Liver (tissue), 9 donors: ENCODE data around the gene ARHGDIA. TPM values are rescaled to one million over a fixed set of nuclear protein-coding genes. Genes with fewer than 3 reads are reported as not detected.

ENCODE experiments used
- DNase-seq: peaks from one replicate; pipeline ENCODE4 v3.0.0-alpha.2; 2017; ENCODE audit warnings: low spot score
- H3K27ac ChIP-seq, 2 donors: one replicate each; pipeline ENCODE4 v1.7.0; 2013; ENCODE audit warnings: inconsistent platforms in 2 of 2, low read length in 2 of 2, control low read depth in 1 of 2, low read depth in 1 of 2, mild to moderate bottlenecking in 1 of 2
- H3K27me3 ChIP-seq, 4 donors: one replicate each; pipeline versions ENCODE4 v1.6.1 to v1.7.0; 2013; ENCODE audit warnings: low read length in 3 of 4, inconsistent platforms in 1 of 4, mild to moderate bottlenecking in 1 of 4, moderate library complexity in 1 of 4; ENCODE audit not compliant: control insufficient read depth in 4 of 4, insufficient read depth in 4 of 4
- H3K36me3 ChIP-seq, 4 donors: one replicate each; pipeline versions ENCODE4 v1.6.1 to v1.7.0; 2013; ENCODE audit warnings: low read length in 3 of 4, mild to moderate bottlenecking in 3 of 4, low read depth in 1 of 4, moderate library complexity in 1 of 4; ENCODE audit not compliant: control insufficient read depth in 4 of 4, insufficient read depth in 3 of 4
- H3K4me1 ChIP-seq, 4 donors: one replicate each; pipeline versions ENCODE4 v1.6.1 to v1.7.0; 2013; ENCODE audit warnings: low read length in 3 of 4, mild to moderate bottlenecking in 3 of 4, moderate library complexity in 1 of 4; ENCODE audit not compliant: control insufficient read depth in 4 of 4, insufficient read depth in 4 of 4
- H3K4me3 ChIP-seq, 3 donors: one replicate each; pipeline versions ENCODE4 v1.6.1 to v1.7.0; 2013; ENCODE audit warnings: low read length in 3 of 3, control low read depth in 1 of 3, low read depth in 1 of 3, mild to moderate bottlenecking in 1 of 3
- H3K9ac ChIP-seq, 2 donors: one replicate each; pipeline ENCODE4 v1.7.0; 2013; ENCODE audit warnings: low read length in 2 of 2, mild to moderate bottlenecking in 2 of 2, moderate library complexity in 2 of 2, control low read depth in 1 of 2, low read depth in 1 of 2
- H3K9me3 ChIP-seq, 4 donors: one replicate each; pipeline versions ENCODE4 v1.6.1 to v1.7.0; 2013; ENCODE audit warnings: low read length in 3 of 4; ENCODE audit not compliant: control insufficient read depth in 4 of 4
- FOXA1 ChIP-seq: IDR thresholded peaks from 2 replicates; pipeline ENCODE4 v1.6.1; 2016; ENCODE audit warnings: antibody characterized with exemption
- GABPA ChIP-seq, 2 donors: IDR thresholded peaks in 1 of 2; conservative IDR thresholded peaks in 1 of 2; 2 replicates each; pipeline ENCODE4 v1.6.1; 2016; ENCODE audit warnings: antibody characterized with exemption in 2 of 2, mild to moderate bottlenecking in 1 of 2, moderate library complexity in 1 of 2
- HNF4G ChIP-seq: IDR thresholded peaks from 2 replicates; pipeline ENCODE4 v1.6.1; 2016; ENCODE audit warnings: antibody characterized with exemption
- JUND ChIP-seq, 2 donors: IDR thresholded peaks; 2 replicates each; pipeline ENCODE4 v1.6.1; 2016; ENCODE audit warnings: antibody characterized with exemption in 2 of 2
- NR2F2 ChIP-seq: IDR thresholded peaks from 2 replicates; pipeline ENCODE4 v1.6.1; 2016; ENCODE audit warnings: antibody characterized with exemption
- RAD21 ChIP-seq, 2 donors: IDR thresholded peaks; 2 replicates each; pipeline ENCODE4 v1.6.1; 2016; ENCODE audit warnings: antibody characterized with exemption in 2 of 2, mild to moderate bottlenecking in 2 of 2
- RXRA ChIP-seq, 2 donors: IDR thresholded peaks; 2 replicates each; pipeline ENCODE4 v1.6.1; 2017 to 2018; ENCODE audit warnings: antibody characterized with exemption in 2 of 2, mild to moderate bottlenecking in 1 of 2
- SP1 ChIP-seq: IDR thresholded peaks from 2 replicates; pipeline ENCODE4 v1.6.1; 2018; ENCODE audit warnings: antibody characterized with exemption, mild to moderate bottlenecking
- YY1 ChIP-seq: IDR thresholded peaks from 2 replicates; pipeline ENCODE4 v1.6.1; 2016; ENCODE audit warnings: antibody characterized with exemption, mild to moderate bottlenecking
- whole genome bisulfite sequencing: extraction: QIAGEN DNeasy Blood & Tissue Kit; methylation state at CpG from one replicate; pipeline ENCODE4 v1.1.7; 2013; 5-methylcytosine and 5-hydroxymethylcytosine counted together
- polyA plus RNA-seq, 2 donors: library from polyadenylated mRNA; stranded (reverse) in 1 of 2; unstranded in 1 of 2; fragments of 200-250 nt in 1 of 2; fragments of >200 nt in 1 of 2; fragmentation: Nextera tagmentation in 1 of 2; extraction: Ambion mirVana in 1 of 2; gene quantifications; one replicate each; pipeline versions ENCODE4 v1.2.1 to v1.2.3, GENCODE V29; 2013 to 2015
- total RNA-seq, 2 donors: library from RNA; depleted of rRNA; stranded (reverse); fragments of >200 nt; gene quantifications; one replicate each; pipeline ENCODE4 v1.2.3, GENCODE V29; 2014
- TF ChIP-seq, protein P1 (sequence below): IDR thresholded peaks from 2 replicates; pipeline ENCODE4 v1.6.1; 2016; ENCODE audit warnings: antibody characterized with exemption
- TF ChIP-seq, protein P2 (sequence below): IDR thresholded peaks from 2 replicates; pipeline ENCODE4 v1.6.1; 2016; ENCODE audit warnings: antibody characterized with exemption, mild to moderate bottlenecking
- TF ChIP-seq, protein P3 (sequence below): fragments of 150-350 bp; IDR thresholded peaks from 2 replicates; pipeline ENCODE4 v1.5.1; 2017; ENCODE audit warnings: improper control_type of control experiment, low read depth, low read length; ENCODE audit not compliant: missing input control
- donor health status: healthy.
- donor health status: healthy.
- donor health status: healthy.
- donor health status: healthy.
- donor health status: healthy.

ARHGDIA gene
- total and polyA plus RNA-seq, 4 donors, result 35.5 to 142 (median 75.3) TPM

- Histone ChIP-seq H3K9ac (no peak overlapping the region), H3K27ac (no peak overlapping the region), H3K27me3 (no peaks in the 10 kb centered on the region), H3K4me3 (no peak overlapping the region), H3K4me1 (no peaks in the 10 kb centered on the region), H3K9me3 (no peaks in the 10 kb centered on the region), H3K36me3 (peaks cover 2 to 5% (median 4%) of the 10 kb centered on the region in 4 donors)
- 95% methylated on average over 3 of the region's 3 CpGs for WGBS
- no peak for DNase-seq
- TF ChIP-seq JUND (IDR thresholded peaks at IDR 0.05) (no peak), FOXA1 (no peak), GABPA (IDR thresholded peaks at IDR 0.05 in 1 of 2, conservative IDR thresholded peaks at IDR 0.05 in 1 of 2) (no peak), RXRA (IDR thresholded peaks at IDR 0.05) (no peak), NR2F2 (no peak), RAD21 (IDR thresholded peaks at IDR 0.05) (no peak), SP1 (no peak)
- TF ChIP-seq, protein P1, sequence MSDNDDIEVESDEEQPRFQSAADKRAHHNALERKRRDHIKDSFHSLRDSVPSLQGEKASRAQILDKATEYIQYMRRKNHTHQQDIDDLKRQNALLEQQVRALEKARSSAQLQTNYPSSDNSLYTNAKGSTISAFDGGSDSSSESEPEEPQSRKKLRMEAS, result no peak
Observed at GRCh38 chr17:81878294-81878693, 7.2 kb upstream of the ARHGDIA start.

GRCh38 chr17:81877569-81877968 is 6.4 kb upstream of the ARHGDIA start:
- Histone ChIP-seq H3K9me3 (no peaks in the 10 kb centered on the region), H3K4me3 (no peak overlapping the region), H3K36me3 (peaks cover 2 to 5% (median 4%) of the 10 kb centered on the region in 4 donors), H3K27me3 (no peaks in the 10 kb centered on the region), H3K9ac (no peak overlapping the region), H3K27ac (no peak overlapping the region), H3K4me1 (peaks cover 0 to 3% (median 0%) of the 10 kb centered on the region in 4 donors)
- no peak for DNase-seq
- TF ChIP-seq HNF4G (no peak), YY1 (no peak), RXRA (IDR thresholded peaks at IDR 0.05) (no peak), FOXA1 (no peak)
- TF ChIP-seq, protein P2, sequence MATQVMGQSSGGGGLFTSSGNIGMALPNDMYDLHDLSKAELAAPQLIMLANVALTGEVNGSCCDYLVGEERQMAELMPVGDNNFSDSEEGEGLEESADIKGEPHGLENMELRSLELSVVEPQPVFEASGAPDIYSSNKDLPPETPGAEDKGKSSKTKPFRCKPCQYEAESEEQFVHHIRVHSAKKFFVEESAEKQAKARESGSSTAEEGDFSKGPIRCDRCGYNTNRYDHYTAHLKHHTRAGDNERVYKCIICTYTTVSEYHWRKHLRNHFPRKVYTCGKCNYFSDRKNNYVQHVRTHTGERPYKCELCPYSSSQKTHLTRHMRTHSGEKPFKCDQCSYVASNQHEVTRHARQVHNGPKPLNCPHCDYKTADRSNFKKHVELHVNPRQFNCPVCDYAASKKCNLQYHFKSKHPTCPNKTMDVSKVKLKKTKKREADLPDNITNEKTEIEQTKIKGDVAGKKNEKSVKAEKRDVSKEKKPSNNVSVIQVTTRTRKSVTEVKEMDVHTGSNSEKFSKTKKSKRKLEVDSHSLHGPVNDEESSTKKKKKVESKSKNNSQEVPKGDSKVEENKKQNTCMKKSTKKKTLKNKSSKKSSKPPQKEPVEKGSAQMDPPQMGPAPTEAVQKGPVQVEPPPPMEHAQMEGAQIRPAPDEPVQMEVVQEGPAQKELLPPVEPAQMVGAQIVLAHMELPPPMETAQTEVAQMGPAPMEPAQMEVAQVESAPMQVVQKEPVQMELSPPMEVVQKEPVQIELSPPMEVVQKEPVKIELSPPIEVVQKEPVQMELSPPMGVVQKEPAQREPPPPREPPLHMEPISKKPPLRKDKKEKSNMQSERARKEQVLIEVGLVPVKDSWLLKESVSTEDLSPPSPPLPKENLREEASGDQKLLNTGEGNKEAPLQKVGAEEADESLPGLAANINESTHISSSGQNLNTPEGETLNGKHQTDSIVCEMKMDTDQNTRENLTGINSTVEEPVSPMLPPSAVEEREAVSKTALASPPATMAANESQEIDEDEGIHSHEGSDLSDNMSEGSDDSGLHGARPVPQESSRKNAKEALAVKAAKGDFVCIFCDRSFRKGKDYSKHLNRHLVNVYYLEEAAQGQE, result no peak
- TF ChIP-seq, protein P3, sequence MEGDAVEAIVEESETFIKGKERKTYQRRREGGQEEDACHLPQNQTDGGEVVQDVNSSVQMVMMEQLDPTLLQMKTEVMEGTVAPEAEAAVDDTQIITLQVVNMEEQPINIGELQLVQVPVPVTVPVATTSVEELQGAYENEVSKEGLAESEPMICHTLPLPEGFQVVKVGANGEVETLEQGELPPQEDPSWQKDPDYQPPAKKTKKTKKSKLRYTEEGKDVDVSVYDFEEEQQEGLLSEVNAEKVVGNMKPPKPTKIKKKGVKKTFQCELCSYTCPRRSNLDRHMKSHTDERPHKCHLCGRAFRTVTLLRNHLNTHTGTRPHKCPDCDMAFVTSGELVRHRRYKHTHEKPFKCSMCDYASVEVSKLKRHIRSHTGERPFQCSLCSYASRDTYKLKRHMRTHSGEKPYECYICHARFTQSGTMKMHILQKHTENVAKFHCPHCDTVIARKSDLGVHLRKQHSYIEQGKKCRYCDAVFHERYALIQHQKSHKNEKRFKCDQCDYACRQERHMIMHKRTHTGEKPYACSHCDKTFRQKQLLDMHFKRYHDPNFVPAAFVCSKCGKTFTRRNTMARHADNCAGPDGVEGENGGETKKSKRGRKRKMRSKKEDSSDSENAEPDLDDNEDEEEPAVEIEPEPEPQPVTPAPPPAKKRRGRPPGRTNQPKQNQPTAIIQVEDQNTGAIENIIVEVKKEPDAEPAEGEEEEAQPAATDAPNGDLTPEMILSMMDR, result no peak
- WGBS, result 95% methylated on average over 5 of the region's 5 CpGs
